SK-N-SH (cell line): ENCODE measurements around the gene MAP3K7CL. TPM values are rescaled to one million over a fixed set of nuclear protein-coding genes. Genes with fewer than 3 reads are reported as not detected.

Source experiments
- CTCF ChIA-PET: fragments of 300-600, 350-600 bp; formaldehyde crosslinking; extraction: SDS; loops from one replicate; lab custom pipeline; 2021; lab: Yijun Ruan, JAX
- POLR2A ChIA-PET: fragments of 350-600 bp; sonication (Branson Sonifier 250); formaldehyde crosslinking; extraction: SDS; loops from one replicate; lab custom pipeline; 2020; ENCODE audit warnings: antibody characterized with exemption, inconsistent platforms; lab: Yijun Ruan, JAX
- DNase-seq: peaks from one replicate; pipeline ENCODE4 v3.0.0; 2012
- H2AFZ ChIP-seq: fragments of 200-600 bp; sonication (generic); 2 replicates; pipeline ENCODE4 v1.8.1; 2016; ENCODE audit warnings: antibody characterized with exemption, mild to moderate bottlenecking, low read depth
- H3F3A ChIP-seq: fragments of 200-600 bp; sonication (generic); replicated peaks from 2 replicates; pipeline ENCODE3; 2016; ENCODE audit warnings: antibody characterized with exemption, mild to moderate bottlenecking; ENCODE audit not compliant: insufficient read depth
- H3K27ac ChIP-seq, 2 experiments: fragments of 200-500 bp in 1 of 2; fragments of 200-600 bp in 1 of 2; sonication (Bioruptor generic) in 1 of 2; sonication (generic), shearing (Covaris generic) in 1 of 2; 2 replicates each; pipeline versions ENCODE4 v1.5.1 to v1.6.1; 2014 to 2016; ENCODE audit warnings: low read depth in 2 of 2, inconsistent platforms in 1 of 2, low read length in 1 of 2, mild to moderate bottlenecking in 1 of 2, mixed read lengths in 1 of 2
- H3K27me3 ChIP-seq: fragments of 200-600 bp; sonication (generic), shearing (Covaris generic); 2 replicates; pipeline ENCODE4 v1.6.1; 2016; ENCODE audit warnings: mixed run types; ENCODE audit not compliant: insufficient read depth
- H3K36me3 ChIP-seq, 2 experiments: fragments of 200-500 bp in 1 of 2; fragments of 200-600 bp in 1 of 2; sonication (Bioruptor generic) in 1 of 2; sonication (generic) in 1 of 2; replicated peaks in 1 of 2; 2 replicates each; pipeline versions ENCODE3 to v1.5.1; 2014 to 2016; ENCODE audit warnings: low read length in 1 of 2, mild to moderate bottlenecking in 1 of 2; ENCODE audit not compliant: insufficient read depth in 2 of 2, control insufficient read depth in 1 of 2
- H3K4me1 ChIP-seq, 2 experiments: fragments of 200-500 bp in 1 of 2; fragments of 200-600 bp in 1 of 2; sonication (Bioruptor generic) in 1 of 2; sonication (generic), shearing (Covaris generic) in 1 of 2; 2 replicates each; pipeline versions ENCODE4 v1.5.1 to v1.6.1; 2014 to 2016; ENCODE audit warnings: low read depth in 1 of 2, low read length in 1 of 2, mixed run types in 1 of 2; ENCODE audit not compliant: insufficient read depth in 2 of 2, control insufficient read depth in 1 of 2
- H3K4me2 ChIP-seq: fragments of 200-600 bp; sonication (generic), shearing (Covaris generic); 2 replicates; pipeline ENCODE4 v1.6.1; 2017; ENCODE audit warnings: mixed run types
- H3K4me3 ChIP-seq, 2 experiments: fragments of 200-500 bp in 1 of 2; fragments of 200-600 bp in 1 of 2; sonication (Bioruptor generic) in 1 of 2; sonication (generic), shearing (Covaris generic) in 1 of 2; 2 replicates each; pipeline versions ENCODE4 v1.5.1 to v1.8.1; 2014 to 2016; ENCODE audit warnings: low read depth in 2 of 2, inconsistent platforms in 1 of 2, low read length in 1 of 2, mild to moderate bottlenecking in 1 of 2, mixed read lengths in 1 of 2, moderate library complexity in 1 of 2
- H3K79me2 ChIP-seq: fragments of 200-600 bp; sonication (generic); 2 replicates; pipeline ENCODE4 v1.8.1; 2017; ENCODE audit warnings: mild to moderate bottlenecking; ENCODE audit not compliant: insufficient read depth
- H3K9ac ChIP-seq: fragments of 200-600 bp; sonication (generic); 2 replicates; pipeline ENCODE4 v1.6.1; 2017; ENCODE audit warnings: mixed run types
- H3K9me2 ChIP-seq: fragments of 200-600 bp; sonication (generic); 2 replicates; pipeline ENCODE4 v1.6.1; 2017; ENCODE audit warnings: mixed run types
- H3K9me3 ChIP-seq: fragments of 200-600 bp; sonication (generic); 2 replicates; pipeline ENCODE4 v1.6.1; 2017; ENCODE audit warnings: mixed run types, mild to moderate bottlenecking, moderate library complexity
- H4K20me1 ChIP-seq: fragments of 200-600 bp; sonication (generic); 2 replicates; pipeline ENCODE4 v1.6.1; 2017; ENCODE audit warnings: mild to moderate bottlenecking, mixed run types; ENCODE audit not compliant: insufficient read depth
- ELF1 ChIP-seq: IDR thresholded peaks from 2 replicates; pipeline ENCODE4 v1.4.0; 2012
- EP300 ChIP-seq, 2 experiments: IDR thresholded peaks; 2 replicates each; pipeline versions ENCODE4 v1.4.0 to v1.6.1; 2012; ENCODE audit warnings: borderline replicate concordance in 1 of 2, low read depth in 1 of 2, low read length in 1 of 2
- FOXJ3 ChIP-seq: sonication (generic); formaldehyde crosslinking; IDR thresholded peaks from 2 replicates; pipeline ENCODE4 v1.5.1; 2020; ENCODE audit warnings: mild to moderate bottlenecking, missing genetic modification reagents
- GABPA ChIP-seq: IDR thresholded peaks from 2 replicates; pipeline ENCODE4 v1.4.0; 2012; ENCODE audit warnings: low read depth, mild to moderate bottlenecking
- JUND ChIP-seq: IDR thresholded peaks from 2 replicates; pipeline ENCODE4 v1.4.0; 2012
- NFIC ChIP-seq: IDR thresholded peaks from 2 replicates; pipeline ENCODE4 v1.4.0; 2012; ENCODE audit warnings: borderline replicate concordance
- POLR2AphosphoS5 ChIP-seq: IDR thresholded peaks from 2 replicates; pipeline ENCODE4 v1.6.1; 2012; ENCODE audit warnings: low read depth, low read length
- RFX5 ChIP-seq: IDR thresholded peaks from 2 replicates; pipeline ENCODE4 v1.6.1; 2012; ENCODE audit warnings: mild to moderate bottlenecking, improper control_type of control experiment, low read length
- WGBS: methylation state at CpG from one replicate; pipeline ENCODE4 v1.1.6; 2017; ENCODE audit warnings: low lambda C conversion rate; 5-methylcytosine and 5-hydroxymethylcytosine counted together
- polyA plus RNA-seq, 3 experiments: library from polyadenylated mRNA; depleted of rRNA; stranded (reverse); fragments of >200 nt; gene quantifications; 2 replicates each; pipeline ENCODE4 v1.2.3, GENCODE V29; 2012
- TF ChIP-seq, protein P1 (sequence below): IDR thresholded peaks from 2 replicates; pipeline ENCODE4 v1.4.0; 2012; ENCODE audit warnings: low read depth, borderline replicate concordance
- TF ChIP-seq, protein P2 (sequence below): fragments of 150-350 bp; IDR thresholded peaks from 2 replicates; pipeline ENCODE4 v1.6.1; 2016; ENCODE audit warnings: mild to moderate bottlenecking, low read depth, low read length
- TF ChIP-seq, protein P3 (sequence below): IDR thresholded peaks from 2 replicates; pipeline ENCODE4 v1.4.0; 2012; ENCODE audit warnings: low read depth, borderline replicate concordance
- TF ChIP-seq, protein P4 (sequence below): fragments of 200-600 bp; sonication (generic); IDR thresholded peaks from 2 replicates; pipeline ENCODE4 v1.6.1; 2017; ENCODE audit warnings: antibody characterized with exemption, mild to moderate bottlenecking, moderate library complexity

The MAP3K7CL gene
- polyA plus RNA-seq, 1 of the 3 experiments (the other 2 are of a cell fraction) = 2.3 TPM

DNA sequence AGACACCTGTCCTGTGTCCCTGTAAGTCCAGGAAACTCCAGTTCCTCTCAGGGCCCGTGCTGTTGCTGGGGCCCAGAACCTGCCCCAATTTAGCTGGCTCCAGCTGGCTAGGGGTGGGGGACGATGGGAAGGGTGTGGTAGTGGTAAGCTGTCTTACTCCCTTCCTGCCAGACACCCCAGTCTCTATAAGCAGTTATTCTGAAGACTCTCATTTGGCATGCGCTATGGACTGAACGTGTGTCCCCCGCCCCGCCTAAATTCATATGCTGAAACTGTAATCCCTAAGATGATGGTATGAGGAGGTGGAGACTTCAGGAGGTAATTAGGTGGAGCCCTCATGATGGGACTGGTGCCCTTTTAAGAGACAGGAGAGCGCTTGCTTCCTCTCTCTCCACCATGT is 82.0 kb downstream of the MAP3K7CL start:
- Histone ChIP-seq H3K27me3 (no peaks in the 10 kb centered on the region), H3K4me3 (no peak overlapping the region), H3K27ac (no peak overlapping the region), H3K36me3 (no peaks in the 10 kb centered on the region), H3K9me2 (no peaks in the 10 kb centered on the region), H2AFZ (no peak overlapping the region), H3K9me3 (no peaks in the 10 kb centered on the region), H3K79me2 (peaks cover 40% of the 10 kb centered on the region), H3K4me2 (no peak overlapping the region), H3K4me1 (peaks cover 0 to 20% of the 10 kb centered on the region in 2 experiments; a peak in 3 of 4 replicates), H4K20me1 (no peaks in the 10 kb centered on the region), H3F3A (peaks cover 37% of the 10 kb centered on the region), H3K9ac (no peak overlapping the region)
- DNase-seq = no peak
- TF ChIP-seq RFX5 (no peak), NFIC (no peak), EP300 (IDR thresholded peaks at IDR 0.05; ENCODE audit: borderline replicate concordance in 1 of 2, low read depth in 1 of 2, low read length in 1 of 2) (no peak), POLR2AphosphoS5 (no peak), GABPA (no peak), FOXJ3 (CRISPR knock-in tag) (no peak), ELF1 (no peak), JUND (no peak)
- TF ChIP-seq, protein P1, sequence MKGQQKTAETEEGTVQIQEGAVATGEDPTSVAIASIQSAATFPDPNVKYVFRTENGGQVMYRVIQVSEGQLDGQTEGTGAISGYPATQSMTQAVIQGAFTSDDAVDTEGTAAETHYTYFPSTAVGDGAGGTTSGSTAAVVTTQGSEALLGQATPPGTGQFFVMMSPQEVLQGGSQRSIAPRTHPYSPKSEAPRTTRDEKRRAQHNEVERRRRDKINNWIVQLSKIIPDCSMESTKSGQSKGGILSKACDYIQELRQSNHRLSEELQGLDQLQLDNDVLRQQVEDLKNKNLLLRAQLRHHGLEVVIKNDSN = no peak
- TF ChIP-seq, protein P2, sequence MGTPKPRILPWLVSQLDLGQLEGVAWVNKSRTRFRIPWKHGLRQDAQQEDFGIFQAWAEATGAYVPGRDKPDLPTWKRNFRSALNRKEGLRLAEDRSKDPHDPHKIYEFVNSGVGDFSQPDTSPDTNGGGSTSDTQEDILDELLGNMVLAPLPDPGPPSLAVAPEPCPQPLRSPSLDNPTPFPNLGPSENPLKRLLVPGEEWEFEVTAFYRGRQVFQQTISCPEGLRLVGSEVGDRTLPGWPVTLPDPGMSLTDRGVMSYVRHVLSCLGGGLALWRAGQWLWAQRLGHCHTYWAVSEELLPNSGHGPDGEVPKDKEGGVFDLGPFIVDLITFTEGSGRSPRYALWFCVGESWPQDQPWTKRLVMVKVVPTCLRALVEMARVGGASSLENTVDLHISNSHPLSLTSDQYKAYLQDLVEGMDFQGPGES = no peak
- TF ChIP-seq, protein P3, sequence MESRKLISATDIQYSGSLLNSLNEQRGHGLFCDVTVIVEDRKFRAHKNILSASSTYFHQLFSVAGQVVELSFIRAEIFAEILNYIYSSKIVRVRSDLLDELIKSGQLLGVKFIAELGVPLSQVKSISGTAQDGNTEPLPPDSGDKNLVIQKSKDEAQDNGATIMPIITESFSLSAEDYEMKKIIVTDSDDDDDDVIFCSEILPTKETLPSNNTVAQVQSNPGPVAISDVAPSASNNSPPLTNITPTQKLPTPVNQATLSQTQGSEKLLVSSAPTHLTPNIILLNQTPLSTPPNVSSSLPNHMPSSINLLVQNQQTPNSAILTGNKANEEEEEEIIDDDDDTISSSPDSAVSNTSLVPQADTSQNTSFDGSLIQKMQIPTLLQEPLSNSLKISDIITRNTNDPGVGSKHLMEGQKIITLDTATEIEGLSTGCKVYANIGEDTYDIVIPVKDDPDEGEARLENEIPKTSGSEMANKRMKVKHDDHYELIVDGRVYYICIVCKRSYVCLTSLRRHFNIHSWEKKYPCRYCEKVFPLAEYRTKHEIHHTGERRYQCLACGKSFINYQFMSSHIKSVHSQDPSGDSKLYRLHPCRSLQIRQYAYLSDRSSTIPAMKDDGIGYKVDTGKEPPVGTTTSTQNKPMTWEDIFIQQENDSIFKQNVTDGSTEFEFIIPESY = no peak
- TF ChIP-seq, protein P4, sequence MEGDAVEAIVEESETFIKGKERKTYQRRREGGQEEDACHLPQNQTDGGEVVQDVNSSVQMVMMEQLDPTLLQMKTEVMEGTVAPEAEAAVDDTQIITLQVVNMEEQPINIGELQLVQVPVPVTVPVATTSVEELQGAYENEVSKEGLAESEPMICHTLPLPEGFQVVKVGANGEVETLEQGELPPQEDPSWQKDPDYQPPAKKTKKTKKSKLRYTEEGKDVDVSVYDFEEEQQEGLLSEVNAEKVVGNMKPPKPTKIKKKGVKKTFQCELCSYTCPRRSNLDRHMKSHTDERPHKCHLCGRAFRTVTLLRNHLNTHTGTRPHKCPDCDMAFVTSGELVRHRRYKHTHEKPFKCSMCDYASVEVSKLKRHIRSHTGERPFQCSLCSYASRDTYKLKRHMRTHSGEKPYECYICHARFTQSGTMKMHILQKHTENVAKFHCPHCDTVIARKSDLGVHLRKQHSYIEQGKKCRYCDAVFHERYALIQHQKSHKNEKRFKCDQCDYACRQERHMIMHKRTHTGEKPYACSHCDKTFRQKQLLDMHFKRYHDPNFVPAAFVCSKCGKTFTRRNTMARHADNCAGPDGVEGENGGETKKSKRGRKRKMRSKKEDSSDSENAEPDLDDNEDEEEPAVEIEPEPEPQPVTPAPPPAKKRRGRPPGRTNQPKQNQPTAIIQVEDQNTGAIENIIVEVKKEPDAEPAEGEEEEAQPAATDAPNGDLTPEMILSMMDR = no peak
- CTCF ChIA-PET = no interaction called here
- POLR2A ChIA-PET = no interaction called here
- 85% methylated on average over 7 of the region's 7 CpGs for WGBS
